GM19452 (cell line): ENCODE measurements around the gene GPR161.

Experiments used
- ATAC-seq: cut with Tn5 transposase; IDR thresholded peaks from one replicate; pipeline ENCODE4 v1.9.1; 2021; ENCODE audit not compliant: unreplicated experiment

GPR161 gene

GRCh38 chr1:168150283-168150682 is 13.6 kb upstream of the GPR161 start:
- no peak for ATAC-seq

- ATAC-seq = peak; percentile 52
Observed at GRCh38 chr1:168148916-168149315, 12.2 kb upstream of the GPR161 start.

GRCh38 chr1:168146626-168147025 is 9.9 kb upstream of the GPR161 start:
- no peak for ATAC-seq

DNA sequence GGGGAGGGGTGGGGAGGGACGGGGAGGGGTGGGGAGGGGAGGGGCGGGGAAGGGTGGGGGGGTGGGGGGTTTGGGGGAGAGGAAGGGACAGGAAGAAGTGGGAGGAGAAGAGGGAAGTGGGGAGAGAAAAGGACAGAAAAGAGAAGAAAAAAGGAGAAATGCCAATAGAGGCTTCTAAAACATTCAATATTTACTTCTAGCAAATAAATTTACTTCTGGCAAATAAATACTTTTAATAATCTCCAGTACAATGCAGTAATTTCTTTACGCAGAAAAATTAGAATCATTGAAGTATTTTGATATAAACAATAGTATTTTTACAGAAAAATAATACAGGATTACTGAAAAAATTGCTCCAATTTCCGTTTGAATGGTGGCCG is 9.4 kb upstream of the GPR161 start:
- ATAC-seq = no peak

DNA sequence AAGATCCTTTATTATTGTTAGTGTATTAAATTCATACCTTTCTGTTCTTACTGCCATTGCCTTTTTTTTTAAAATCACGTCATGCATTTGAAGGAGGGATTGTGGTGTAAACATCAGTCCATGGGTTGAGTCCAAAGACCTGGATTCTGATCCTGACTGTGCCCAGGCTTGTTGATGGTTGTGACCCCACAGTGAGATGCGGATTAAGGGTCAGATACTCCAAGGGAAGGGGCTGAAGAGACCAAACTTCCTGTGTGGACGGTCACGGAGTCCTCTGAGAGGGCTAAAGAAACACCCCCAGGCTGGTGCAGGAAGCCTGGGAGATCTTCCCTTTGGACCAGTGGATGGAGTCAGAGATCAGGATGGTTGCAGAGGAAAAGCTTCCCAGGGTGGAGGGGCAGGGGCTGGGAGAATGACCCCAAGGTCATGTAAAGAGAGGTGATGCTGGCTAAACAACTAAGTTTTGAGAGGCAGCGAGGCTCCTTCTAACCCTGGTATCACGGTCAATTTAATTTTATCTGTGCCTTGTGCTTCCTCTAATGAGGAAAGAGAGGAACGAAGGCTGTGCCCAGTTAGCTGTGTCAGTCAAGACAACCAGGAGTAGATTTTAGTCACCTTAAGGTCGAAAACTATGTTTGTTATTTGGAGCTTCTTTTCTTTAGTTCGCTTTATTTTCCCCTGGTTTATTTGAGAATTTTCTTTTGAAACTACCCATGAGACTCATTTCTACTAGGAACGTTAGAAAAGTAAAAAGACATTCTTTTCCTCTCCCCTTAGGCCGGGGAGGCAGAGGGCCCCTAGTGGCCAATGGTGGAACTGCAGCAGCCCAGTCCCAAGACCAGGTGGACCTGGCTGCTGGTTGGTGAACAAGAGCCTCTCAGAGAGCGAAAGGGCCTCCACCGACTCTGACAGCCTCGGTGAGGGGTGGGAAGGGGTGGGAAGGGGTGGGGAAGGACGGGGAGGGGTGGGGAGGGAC is 8.7 kb upstream of the GPR161 start:
- peak; percentile 96 for ATAC-seq

DNA sequence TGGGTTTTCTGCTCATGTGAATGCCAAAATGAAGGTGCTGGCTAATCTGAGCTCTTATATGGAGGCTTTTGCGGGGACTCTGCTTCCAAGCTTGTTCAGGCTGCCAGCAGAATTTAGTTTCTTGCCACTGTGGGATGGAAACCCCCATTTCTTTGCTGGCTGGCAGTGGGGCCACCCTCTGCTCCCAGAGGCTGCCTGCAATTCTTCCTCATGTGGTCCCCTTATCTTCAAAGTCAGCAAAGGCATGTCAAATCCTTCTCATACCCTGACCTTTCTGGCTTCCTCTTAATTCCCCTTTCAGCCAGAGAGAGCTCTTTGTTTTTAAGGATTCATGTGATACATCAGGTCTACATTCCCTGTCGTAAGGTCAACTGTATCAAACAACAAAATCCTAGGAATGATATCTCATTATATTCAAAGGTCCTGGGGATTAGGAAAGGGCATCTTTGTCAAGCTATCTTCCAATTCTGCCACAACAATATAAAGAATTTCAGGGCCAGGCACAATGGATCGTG is 5.2 kb upstream of the GPR161 start:
- no peak for ATAC-seq

DNA sequence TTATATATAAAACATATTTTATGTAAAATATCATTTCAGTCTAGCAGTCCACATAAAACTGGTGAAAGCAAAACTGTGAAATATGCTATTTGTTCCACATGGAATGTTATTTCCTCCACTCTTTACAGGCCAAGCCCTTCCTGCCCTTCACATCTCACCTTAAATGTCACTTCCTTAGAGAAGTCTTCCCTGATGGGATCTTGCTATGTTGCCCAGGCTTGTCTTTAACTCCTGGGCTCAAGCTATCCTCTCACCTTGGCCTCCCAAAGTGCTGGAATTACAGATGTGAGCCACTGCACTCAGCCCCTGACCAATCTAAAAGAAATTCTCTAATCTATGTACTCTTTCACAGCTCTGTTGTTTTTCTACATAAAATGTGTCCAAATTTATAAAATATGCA is 2.3 kb upstream of the GPR161 start:
- ATAC-seq = no peak

GRCh38 chr1:168138134-168138533 is 1.4 kb upstream of the GPR161 start:
- ATAC-seq = no peak

GRCh38 chr1:168137515-168137821 is 738 bp upstream of the GPR161 start:
- no peak for ATAC-seq

DNA sequence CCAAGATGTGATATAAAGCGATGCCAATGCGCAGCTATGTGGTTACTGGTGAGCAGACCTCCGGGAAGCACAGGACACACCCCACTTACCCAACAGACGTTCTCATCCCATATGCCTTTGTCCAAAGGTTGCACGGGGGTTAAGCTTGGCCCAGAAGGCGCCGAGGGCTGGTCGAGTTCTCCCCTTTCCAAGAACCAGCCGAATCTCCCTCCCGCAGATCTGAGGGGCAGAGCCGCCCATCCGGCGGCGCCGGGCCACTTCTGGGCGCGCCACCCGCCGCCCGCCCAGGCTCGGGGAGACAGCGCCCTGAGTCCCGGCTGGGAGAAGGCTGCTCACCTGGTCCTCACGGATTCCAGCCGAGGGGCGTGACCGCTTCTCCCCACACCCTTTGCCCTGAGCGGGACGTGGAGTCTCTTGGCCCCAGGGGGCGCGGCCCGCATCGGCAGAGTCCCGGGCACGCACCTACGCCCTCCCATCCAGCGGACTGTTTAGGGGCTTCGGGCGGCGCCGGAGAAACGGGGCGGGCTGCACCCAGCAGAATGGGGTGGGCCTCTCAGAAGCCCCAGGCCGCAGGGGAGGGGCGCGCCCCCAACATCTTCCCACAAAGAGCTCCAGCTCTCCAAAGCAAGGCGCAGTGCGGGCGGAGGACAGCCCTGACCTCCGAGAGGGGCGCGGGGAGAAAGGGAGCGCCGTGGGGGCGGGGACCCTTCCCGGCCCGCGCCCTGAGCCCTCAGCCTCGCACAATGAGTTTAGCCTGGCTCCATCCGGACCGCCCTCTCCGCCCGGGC is 615 bp downstream of the GPR161 start:
- no peak for ATAC-seq

DNA sequence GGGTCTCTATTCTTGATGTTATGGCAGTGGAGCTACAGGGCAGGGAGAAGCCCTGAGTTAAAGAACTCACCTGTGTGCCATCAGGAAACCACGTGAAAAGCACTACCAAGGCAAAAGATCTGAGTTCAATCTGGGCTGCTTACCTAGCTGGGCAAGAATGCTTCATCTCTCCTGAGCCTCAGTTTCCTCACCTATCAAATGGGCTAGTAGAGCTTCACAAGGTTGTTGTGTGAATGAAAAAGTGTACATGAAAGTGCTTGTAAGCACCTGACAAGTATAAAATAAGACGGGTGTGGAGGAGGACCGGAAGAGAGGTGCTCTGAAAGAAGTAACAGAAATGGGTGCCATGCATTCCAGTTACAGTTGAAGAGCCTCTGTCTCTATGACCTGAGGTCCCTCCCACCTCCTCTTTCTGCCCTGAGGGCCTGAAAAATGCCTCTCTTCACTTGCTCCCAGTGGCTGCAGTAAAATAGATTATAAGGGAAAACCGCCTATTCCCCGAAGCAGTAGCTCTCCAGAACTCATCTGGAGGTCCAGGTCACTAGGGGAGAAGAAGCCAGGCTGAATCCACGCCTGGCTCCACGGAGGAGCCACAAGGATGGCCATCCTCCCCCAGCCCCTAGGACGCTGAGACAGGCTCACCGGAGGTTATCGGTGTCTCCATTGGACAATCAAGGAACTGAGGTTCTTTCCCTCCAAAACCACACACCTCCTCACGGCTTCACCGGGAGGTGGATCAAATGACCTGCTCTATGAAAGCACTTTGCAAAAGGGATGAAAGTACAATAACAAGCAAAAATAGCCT is 1.4 kb downstream of the GPR161 start:
- ATAC-seq = no peak

DNA sequence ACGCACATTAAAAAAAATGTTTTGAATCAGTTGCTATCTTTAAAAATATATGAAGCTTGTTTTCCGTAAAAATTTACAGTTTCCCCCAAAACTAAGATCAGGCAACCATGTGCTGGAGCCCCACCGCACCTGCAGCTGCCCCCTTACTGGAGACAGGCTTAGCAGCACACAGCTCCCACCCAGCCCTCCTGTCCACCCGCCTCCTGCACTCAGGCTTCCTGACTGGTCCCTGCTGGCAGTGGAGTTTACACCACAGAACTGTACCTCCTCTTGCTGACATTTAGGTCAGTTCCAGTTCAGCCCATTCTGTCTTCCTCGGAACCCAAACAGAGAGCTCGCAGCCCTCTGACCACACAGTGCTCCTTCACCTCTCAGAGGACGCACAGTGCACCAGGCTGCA is 2.1 kb downstream of the GPR161 start:
- no peak for ATAC-seq

- ATAC-seq = no peak
Observed at GRCh38 chr1:168134132-168134531, 2.6 kb downstream of the GPR161 start.

DNA sequence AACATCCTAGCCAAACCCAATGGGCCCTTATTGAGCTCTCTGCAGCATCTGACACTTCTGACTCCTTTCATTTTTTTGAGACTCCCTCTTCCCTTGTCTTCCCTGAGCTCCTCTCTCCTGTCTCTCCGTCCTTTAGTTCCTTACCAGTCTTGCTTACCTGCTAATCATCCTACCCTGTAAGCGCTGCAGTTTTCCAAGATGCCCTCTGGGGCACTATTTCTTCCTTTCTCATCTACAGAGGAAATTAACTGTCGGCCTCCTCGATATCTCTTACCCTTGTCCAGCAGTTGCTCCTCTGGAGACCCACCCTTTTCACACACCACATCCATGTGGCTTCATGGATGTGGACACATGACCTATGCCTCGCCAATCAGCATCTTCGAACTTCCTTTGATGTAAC is 6.8 kb downstream of the GPR161 start:
- no peak for ATAC-seq

- no peak for ATAC-seq
Observed at GRCh38 chr1:168127503-168127902, 9.2 kb downstream of the GPR161 start.

DNA sequence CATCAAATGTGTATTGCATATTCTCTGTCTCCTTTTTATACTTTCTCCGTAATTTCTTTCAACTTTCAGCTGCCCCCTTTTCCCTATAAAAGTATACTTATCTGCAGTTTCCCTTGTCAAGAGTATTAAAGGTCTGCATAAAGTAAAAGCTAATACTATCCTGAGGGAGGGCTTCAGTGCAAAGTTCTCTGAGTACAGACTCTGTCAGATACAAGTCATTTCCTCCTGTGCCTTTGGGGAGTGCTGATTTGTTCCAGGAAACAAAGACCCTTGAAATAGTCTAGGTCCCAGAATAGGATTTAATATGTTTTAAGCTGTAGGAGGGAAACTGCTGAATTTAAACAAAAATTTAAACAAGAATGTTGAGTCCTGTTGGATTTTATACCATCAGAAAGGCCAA is 11.7 kb downstream of the GPR161 start:
- ATAC-seq = no peak

DNA sequence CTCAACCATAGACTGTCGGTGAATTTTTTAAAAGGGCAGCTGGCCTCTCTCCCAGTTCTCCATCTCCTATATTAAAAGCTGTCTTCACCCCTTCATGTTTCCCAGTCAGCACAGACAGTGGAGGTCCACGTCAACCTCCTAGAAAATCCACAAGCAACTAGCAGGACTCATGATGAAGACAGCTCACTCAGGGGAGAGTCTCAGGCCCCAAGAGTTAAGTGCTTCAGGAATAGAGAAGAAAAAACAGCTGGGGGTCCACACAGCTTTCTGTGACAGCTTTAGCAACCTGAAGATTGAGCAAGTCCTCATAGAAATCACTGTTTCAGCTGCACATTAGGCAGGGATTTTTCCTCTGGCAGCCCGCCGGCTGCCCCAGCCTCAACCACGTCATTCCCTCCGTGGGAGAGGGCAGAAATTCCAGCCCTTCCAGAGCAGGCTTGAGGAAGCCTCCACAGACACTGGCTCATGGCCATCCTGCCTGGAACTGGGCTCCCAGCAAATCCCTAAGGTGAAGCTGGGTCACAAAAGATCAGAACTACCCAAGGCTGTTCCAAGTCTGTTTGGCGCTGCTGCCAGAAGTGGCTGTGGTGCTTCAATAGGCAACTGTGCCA is 15.2 kb downstream of the GPR161 start:
- ATAC-seq = no peak

DNA sequence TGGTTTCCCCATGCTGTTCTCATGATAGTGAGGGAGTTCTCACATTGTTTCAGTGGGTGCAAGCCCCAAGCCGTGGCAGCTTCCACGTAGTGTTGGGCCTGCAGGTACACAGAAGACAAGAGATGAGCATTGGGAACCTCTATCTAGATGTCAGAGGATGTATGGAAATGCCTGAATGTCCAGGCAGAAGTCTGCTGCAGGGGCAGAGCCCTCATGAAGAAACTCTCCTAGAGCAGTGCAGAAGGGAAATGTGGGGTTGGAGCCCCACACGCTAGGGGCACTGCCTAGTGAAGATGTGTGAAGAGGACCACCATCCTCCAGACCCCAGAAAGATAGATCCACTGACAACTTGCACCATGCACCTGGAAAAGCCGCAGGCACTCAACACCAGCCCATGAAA is 17.0 kb downstream of the GPR161 start:
- ATAC-seq = no peak

DNA sequence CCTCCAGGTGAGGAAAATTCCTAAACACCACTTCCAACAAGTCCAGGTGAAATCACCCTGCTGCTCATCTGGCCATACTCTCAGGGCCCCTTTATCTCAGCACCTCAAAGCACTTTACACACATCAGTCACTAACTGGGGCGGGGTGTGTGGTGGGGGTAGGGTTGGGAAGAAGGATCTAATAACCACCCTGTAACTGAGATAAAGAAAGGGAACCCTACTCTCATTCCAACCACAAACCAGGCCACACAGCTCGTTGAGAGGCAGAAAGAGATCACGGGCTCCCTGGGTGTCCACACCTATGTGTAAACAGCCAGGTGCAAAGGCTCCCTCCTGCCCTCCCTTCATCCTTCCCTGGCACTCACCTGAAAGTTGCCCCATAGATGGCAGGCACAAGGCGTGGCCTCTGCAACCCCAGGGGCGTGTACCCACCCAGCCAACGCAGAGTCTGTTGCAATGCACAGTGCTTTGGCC is 20.4 kb downstream of the GPR161 start:
- ATAC-seq = no peak

GRCh38 chr1:168114845-168115244 is 21.9 kb downstream of the GPR161 start:
- no peak for ATAC-seq
